ENCODE measurements around the gene CD200.

GRCh38 chr3:112307557-112307956 lies 25.4 kb upstream of the CD200 start:
- no peak for TF ChIP-seq CTCF (conservative IDR thresholded peaks at IDR 0.05; ENCODE audit: low read depth in 2 of 2)
- no peak for TF ChIP-seq JUNB (IDR thresholded peaks at IDR 0.05; ENCODE audit: unreplicated experiment)
- no peak for TF ChIP-seq REST (IDR thresholded peaks at IDR 0.05; ENCODE audit: unreplicated experiment)
